Panc1 (cell line): ENCODE results near the gene OOSP3.

Experiments
- POLR2AphosphoS5 ChIP-seq: IDR thresholded peaks from 2 replicates; pipeline ENCODE4 v1.6.1; 2012; ENCODE audit warnings: mild to moderate bottlenecking, low read depth, low read length, moderate library complexity
- SIN3A ChIP-seq: IDR thresholded peaks from 2 replicates; pipeline ENCODE4 v1.6.1; 2012; ENCODE audit warnings: low read depth, mild to moderate bottlenecking, low read length, moderate library complexity, borderline replicate concordance; ENCODE audit not compliant: insufficient read depth
- TCF7L2 ChIP-seq: IDR thresholded peaks from 2 replicates; pipeline ENCODE4 v1.6.1; 2011; ENCODE audit warnings: mild to moderate bottlenecking, low read depth, low read length, inconsistent platforms
- TF ChIP-seq, protein P1 (sequence below): fragments of 450-650 bp; IDR thresholded peaks from 2 replicates; pipeline ENCODE4 v1.5.1; 2017; ENCODE audit warnings: mild to moderate bottlenecking
- TF ChIP-seq, protein P2 (sequence below), 2 experiments: IDR thresholded peaks; 2 replicates each; pipeline ENCODE4 v1.6.1; 2011 to 2012; ENCODE audit warnings: low read depth in 2 of 2, control low read depth in 1 of 2, low read length in 1 of 2, mild to moderate bottlenecking in 1 of 2, moderate library complexity in 1 of 2; ENCODE audit not compliant: insufficient read depth in 1 of 2

DNA sequence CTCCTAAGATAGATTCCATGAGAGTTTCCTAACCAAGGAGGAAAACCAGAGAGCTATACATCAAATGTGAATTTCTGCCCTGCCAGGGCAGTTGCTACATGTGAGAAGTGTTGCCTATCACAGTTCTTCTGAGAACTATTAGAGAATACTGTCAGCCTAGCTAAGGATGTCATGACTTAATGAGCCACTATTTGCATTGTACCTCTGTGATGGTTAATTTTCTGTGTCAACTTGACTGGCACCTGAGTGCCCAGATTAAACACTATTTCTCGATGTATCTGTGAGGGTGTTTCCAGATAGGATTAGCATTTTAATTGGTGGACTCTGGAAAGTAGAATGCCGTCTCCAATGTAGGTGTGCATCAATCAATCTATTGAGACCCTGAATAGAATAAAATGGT, 10.6 kb upstream of the OOSP3 start:
- TF ChIP-seq, protein P1, sequence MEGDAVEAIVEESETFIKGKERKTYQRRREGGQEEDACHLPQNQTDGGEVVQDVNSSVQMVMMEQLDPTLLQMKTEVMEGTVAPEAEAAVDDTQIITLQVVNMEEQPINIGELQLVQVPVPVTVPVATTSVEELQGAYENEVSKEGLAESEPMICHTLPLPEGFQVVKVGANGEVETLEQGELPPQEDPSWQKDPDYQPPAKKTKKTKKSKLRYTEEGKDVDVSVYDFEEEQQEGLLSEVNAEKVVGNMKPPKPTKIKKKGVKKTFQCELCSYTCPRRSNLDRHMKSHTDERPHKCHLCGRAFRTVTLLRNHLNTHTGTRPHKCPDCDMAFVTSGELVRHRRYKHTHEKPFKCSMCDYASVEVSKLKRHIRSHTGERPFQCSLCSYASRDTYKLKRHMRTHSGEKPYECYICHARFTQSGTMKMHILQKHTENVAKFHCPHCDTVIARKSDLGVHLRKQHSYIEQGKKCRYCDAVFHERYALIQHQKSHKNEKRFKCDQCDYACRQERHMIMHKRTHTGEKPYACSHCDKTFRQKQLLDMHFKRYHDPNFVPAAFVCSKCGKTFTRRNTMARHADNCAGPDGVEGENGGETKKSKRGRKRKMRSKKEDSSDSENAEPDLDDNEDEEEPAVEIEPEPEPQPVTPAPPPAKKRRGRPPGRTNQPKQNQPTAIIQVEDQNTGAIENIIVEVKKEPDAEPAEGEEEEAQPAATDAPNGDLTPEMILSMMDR = no peak
- TF ChIP-seq, protein P2, sequence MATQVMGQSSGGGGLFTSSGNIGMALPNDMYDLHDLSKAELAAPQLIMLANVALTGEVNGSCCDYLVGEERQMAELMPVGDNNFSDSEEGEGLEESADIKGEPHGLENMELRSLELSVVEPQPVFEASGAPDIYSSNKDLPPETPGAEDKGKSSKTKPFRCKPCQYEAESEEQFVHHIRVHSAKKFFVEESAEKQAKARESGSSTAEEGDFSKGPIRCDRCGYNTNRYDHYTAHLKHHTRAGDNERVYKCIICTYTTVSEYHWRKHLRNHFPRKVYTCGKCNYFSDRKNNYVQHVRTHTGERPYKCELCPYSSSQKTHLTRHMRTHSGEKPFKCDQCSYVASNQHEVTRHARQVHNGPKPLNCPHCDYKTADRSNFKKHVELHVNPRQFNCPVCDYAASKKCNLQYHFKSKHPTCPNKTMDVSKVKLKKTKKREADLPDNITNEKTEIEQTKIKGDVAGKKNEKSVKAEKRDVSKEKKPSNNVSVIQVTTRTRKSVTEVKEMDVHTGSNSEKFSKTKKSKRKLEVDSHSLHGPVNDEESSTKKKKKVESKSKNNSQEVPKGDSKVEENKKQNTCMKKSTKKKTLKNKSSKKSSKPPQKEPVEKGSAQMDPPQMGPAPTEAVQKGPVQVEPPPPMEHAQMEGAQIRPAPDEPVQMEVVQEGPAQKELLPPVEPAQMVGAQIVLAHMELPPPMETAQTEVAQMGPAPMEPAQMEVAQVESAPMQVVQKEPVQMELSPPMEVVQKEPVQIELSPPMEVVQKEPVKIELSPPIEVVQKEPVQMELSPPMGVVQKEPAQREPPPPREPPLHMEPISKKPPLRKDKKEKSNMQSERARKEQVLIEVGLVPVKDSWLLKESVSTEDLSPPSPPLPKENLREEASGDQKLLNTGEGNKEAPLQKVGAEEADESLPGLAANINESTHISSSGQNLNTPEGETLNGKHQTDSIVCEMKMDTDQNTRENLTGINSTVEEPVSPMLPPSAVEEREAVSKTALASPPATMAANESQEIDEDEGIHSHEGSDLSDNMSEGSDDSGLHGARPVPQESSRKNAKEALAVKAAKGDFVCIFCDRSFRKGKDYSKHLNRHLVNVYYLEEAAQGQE (IDR thresholded peaks at IDR 0.05; ENCODE audit: insufficient read depth in 1 of 2, low read depth in 2 of 2, low read length in 1 of 2) = no peak
- no peak for TF ChIP-seq POLR2AphosphoS5
- TF ChIP-seq TCF7L2 = no peak
- no peak for TF ChIP-seq SIN3A
